Vagina (tissue), 2 donors: ENCODE measurements around the gene COA1. TPM values are rescaled to one million over a fixed set of nuclear protein-coding genes. Genes with fewer than 3 reads are reported as not detected.
"Not testable (repeated sequence)": the region's sequence is repeated elsewhere in the genome, so short reads cannot be mapped to it uniquely, and the experiment has no call there.

Source experiments
- DNase-seq, 2 donors: peaks; one replicate each; pipeline ENCODE4 v3.0.0-alpha.2; 2017; ENCODE audit errors: extremely low spot score in 2 of 2
- H3K27ac ChIP-seq: fragments of 200-600 bp; sonication (generic); one replicate; pipeline ENCODE4 v1.5.1; 2019
- H3K27me3 ChIP-seq: fragments of 200-600 bp; sonication (generic); one replicate; pipeline ENCODE4 v1.5.1; 2019
- H3K36me3 ChIP-seq, 2 donors: fragments of 200-600 bp; sonication (generic); one replicate each; pipeline ENCODE4 v1.5.1; 2017 to 2019
- H3K4me1 ChIP-seq: fragments of 200-600 bp; sonication (generic); one replicate; pipeline ENCODE4 v1.5.1; 2019
- H3K4me3 ChIP-seq, 2 donors: fragments of 200-600 bp; sonication (generic); 1 replicate in 1 of 2; 2 replicates in 1 of 2; pipeline ENCODE4 v1.5.1; 2016 to 2019
- H3K9me3 ChIP-seq: fragments of 200-600 bp; sonication (generic); one replicate; pipeline ENCODE4 v1.5.1; 2019
- CTCF ChIP-seq, 3 experiments: fragments of 450-650 bp in 2 of 3; fragments of 200-600 bp in 1 of 3; sonication (generic) in 1 of 3; IDR thresholded peaks; one replicate each; pipeline ENCODE4 v1.5.1; 2017 to 2019; ENCODE audit warnings: antibody characterized with exemption in 3 of 3, mild to moderate bottlenecking in 2 of 3, moderate library complexity in 2 of 3
- POLR2A ChIP-seq, 2 donors: fragments of 450-650 bp; IDR thresholded peaks; one replicate each; pipeline ENCODE4 v1.6.1; 2017; ENCODE audit warnings: antibody characterized with exemption in 2 of 2, mild to moderate bottlenecking in 2 of 2, moderate library complexity in 2 of 2
- POLR2AphosphoS5 ChIP-seq, 2 donors: sonication (generic); formaldehyde crosslinking; IDR thresholded peaks; one replicate each; pipeline ENCODE4 v1.9.0; 2017; ENCODE audit warnings: antibody characterized with exemption in 2 of 2, mild to moderate bottlenecking in 2 of 2, low read depth in 1 of 2; ENCODE audit not compliant: insufficient read depth in 1 of 2
- intact Hi-C: fragments of 100-400 bp; cut with DNase I; formaldehyde crosslinking; loops from one replicate; pipeline ENCODE4 v1.15.1; 2023
- total RNA-seq: library from RNA; depleted of rRNA; stranded (reverse); fragments of >200 nt; gene quantifications from one replicate; pipeline ENCODE4 v1.2.3, GENCODE V29; 2016

The COA1 gene
- total RNA-seq, 1 donor from 2014 or later: 47.6 TPM

- TF ChIP-seq POLR2AphosphoS5 (IDR thresholded peaks at IDR 0.05; ENCODE audit: insufficient read depth in 1 of 2, low read depth in 1 of 2) (no peak), CTCF (IDR thresholded peaks at IDR 0.05) (no peak), POLR2A (IDR thresholded peaks at IDR 0.05) (no peak)
- DNase-seq: no peak
- Histone ChIP-seq H3K9me3 (no peaks in the 10 kb centered on the region), H3K4me3 (no peak overlapping the region), H3K27ac (no peak overlapping the region), H3K36me3 (no peaks in the 10 kb centered on the region), H3K4me1 (no peaks in the 10 kb centered on the region), H3K27me3 (no peaks in the 10 kb centered on the region)
- intact Hi-C loops: no loop called here
Measured at GRCh38 chr7:43632746-43633145, 96.6 kb downstream of the COA1 start.

GRCh38 chr7:43631559-43631958 is 97.8 kb downstream of the COA1 start:
- Histone ChIP-seq H3K36me3 (no peaks in the 10 kb centered on the region), H3K27ac (no peak overlapping the region), H3K4me3 (no peak overlapping the region), H3K27me3 (no peaks in the 10 kb centered on the region), H3K4me1 (no peaks in the 10 kb centered on the region), H3K9me3 (no peaks in the 10 kb centered on the region)
- DNase-seq: no peak
- intact Hi-C loops: no loop called here
- no peak for TF ChIP-seq CTCF (IDR thresholded peaks at IDR 0.05)
- no peak for TF ChIP-seq POLR2A (IDR thresholded peaks at IDR 0.05)
- no peak for TF ChIP-seq POLR2AphosphoS5 (IDR thresholded peaks at IDR 0.05; ENCODE audit: insufficient read depth in 1 of 2, low read depth in 1 of 2)

- no peaks in the 10 kb centered on the region for H3K27me3 ChIP-seq
- no peaks in the 10 kb centered on the region for H3K9me3 ChIP-seq
- DNase-seq: no peak
- TF ChIP-seq POLR2AphosphoS5 (IDR thresholded peaks at IDR 0.05; ENCODE audit: insufficient read depth in 1 of 2, low read depth in 1 of 2) (no peak), POLR2A (IDR thresholded peaks at IDR 0.05) (no peak), CTCF (IDR thresholded peaks at IDR 0.05) (no peak)
- H3K4me1 ChIP-seq: no peaks in the 10 kb centered on the region
- no peaks in the 10 kb centered on the region for H3K36me3 ChIP-seq
- no peak overlapping the region for H3K27ac ChIP-seq
- intact Hi-C loops: no loop called here
- H3K4me3 ChIP-seq: no peak overlapping the region
Measured at GRCh38 chr7:43630482-43630881, 98.8 kb downstream of the COA1 start.

- no peak for DNase-seq
- H3K27me3 ChIP-seq: no peaks in the 10 kb centered on the region
- no peaks in the 10 kb centered on the region for H3K9me3 ChIP-seq
- no peaks in the 10 kb centered on the region for H3K4me1 ChIP-seq
- intact Hi-C loops: no loop called here
- no peak overlapping the region for H3K4me3 ChIP-seq
- no peak overlapping the region for H3K27ac ChIP-seq
- TF ChIP-seq POLR2A (IDR thresholded peaks at IDR 0.05): no peak
- H3K36me3 ChIP-seq: peaks cover 0 to 4% of the 10 kb centered on the region in 2 donors
Measured at GRCh38 chr7:43629857-43630256, 99.5 kb downstream of the COA1 start.

GRCh38 chr7:43628431-43628830 is 100.9 kb downstream of the COA1 start:
- intact Hi-C loops: no loop called here

GRCh38 chr7:43627798-43628197 is 101.5 kb downstream of the COA1 start:
- DNase-seq, H3K27me3 ChIP-seq, H3K27ac ChIP-seq, H3K4me1 ChIP-seq, intact Hi-C loops, H3K4me3 ChIP-seq, H3K9me3 ChIP-seq, H3K36me3 ChIP-seq: not testable (repeated sequence)

More at GRCh38 chr7:43628431-43628830, 100.9 kb downstream of the COA1 start:
- DNase-seq: no peak
- no peaks in the 10 kb centered on the region for H3K27me3 ChIP-seq
- no peak overlapping the region for H3K4me3 ChIP-seq
- H3K36me3 ChIP-seq: peaks cover 0 to 10% of the 10 kb centered on the region in 2 donors
- no peak for TF ChIP-seq POLR2AphosphoS5 (IDR thresholded peaks at IDR 0.05; ENCODE audit: insufficient read depth in 1 of 2, low read depth in 1 of 2)
- no peak for TF ChIP-seq POLR2A (IDR thresholded peaks at IDR 0.05)
- TF ChIP-seq CTCF (IDR thresholded peaks at IDR 0.05): no peak
- H3K4me1 ChIP-seq: no peaks in the 10 kb centered on the region
- H3K27ac ChIP-seq: no peak overlapping the region
- H3K9me3 ChIP-seq: no peaks in the 10 kb centered on the region
